ENCODE measurements around the gene RIMS3.

RIMS3 gene

GRCh38 chr1:40652979-40653378 is 12.5 kb downstream of the RIMS3 start:
- no peaks in the 10 kb centered on the region for H3K27me3 ChIP-seq (ENCODE audit: control insufficient read depth, insufficient read depth, low read length)
- H3K9me3 ChIP-seq (ENCODE audit: control insufficient read depth, insufficient read depth, low read length) = no peaks in the 10 kb centered on the region
- peaks cover 18% of the 10 kb centered on the region for H3K4me1 ChIP-seq (ENCODE audit: control insufficient read depth, insufficient read depth, low read length)
- no peak overlapping the region for H3K9ac ChIP-seq (ENCODE audit: low read depth, low read length)
- no peaks in the 10 kb centered on the region for H3K36me3 ChIP-seq (ENCODE audit: control insufficient read depth, insufficient read depth, low read length)
- no peak overlapping the region for H3K4me3 ChIP-seq (ENCODE audit: low read depth, low read length)
- H3K27ac ChIP-seq (ENCODE audit: low read depth, low read length) = no peak overlapping the region

GRCh38 chr1:40652468-40652867 is 13.0 kb downstream of the RIMS3 start:
- Histone ChIP-seq H3K27ac (ENCODE audit: low read depth, low read length) (no peak overlapping the region), H3K9ac (ENCODE audit: low read depth, low read length) (no peak overlapping the region), H3K4me3 (ENCODE audit: low read depth, low read length) (no peak overlapping the region), H3K36me3 (ENCODE audit: control insufficient read depth, insufficient read depth, low read length) (no peaks in the 10 kb centered on the region), H3K4me1 (ENCODE audit: control insufficient read depth, insufficient read depth, low read length) (peaks cover 18% of the 10 kb centered on the region), H3K27me3 (ENCODE audit: control insufficient read depth, insufficient read depth, low read length) (no peaks in the 10 kb centered on the region), H3K9me3 (ENCODE audit: control insufficient read depth, insufficient read depth, low read length) (no peaks in the 10 kb centered on the region)

- Histone ChIP-seq H3K9me3 (ENCODE audit: control insufficient read depth, insufficient read depth, low read length) (no peaks in the 10 kb centered on the region), H3K36me3 (ENCODE audit: control insufficient read depth, insufficient read depth, low read length) (no peaks in the 10 kb centered on the region), H3K27ac (ENCODE audit: low read depth, low read length) (no peak overlapping the region), H3K27me3 (ENCODE audit: control insufficient read depth, insufficient read depth, low read length) (no peaks in the 10 kb centered on the region), H3K4me3 (ENCODE audit: low read depth, low read length) (no peak overlapping the region), H3K9ac (ENCODE audit: low read depth, low read length) (no peak overlapping the region), H3K4me1 (ENCODE audit: control insufficient read depth, insufficient read depth, low read length) (peaks cover 18% of the 10 kb centered on the region)
These were observed 14.2 kb downstream of the RIMS3 start for GRCh38 chr1:40651138-40651857.

DNA sequence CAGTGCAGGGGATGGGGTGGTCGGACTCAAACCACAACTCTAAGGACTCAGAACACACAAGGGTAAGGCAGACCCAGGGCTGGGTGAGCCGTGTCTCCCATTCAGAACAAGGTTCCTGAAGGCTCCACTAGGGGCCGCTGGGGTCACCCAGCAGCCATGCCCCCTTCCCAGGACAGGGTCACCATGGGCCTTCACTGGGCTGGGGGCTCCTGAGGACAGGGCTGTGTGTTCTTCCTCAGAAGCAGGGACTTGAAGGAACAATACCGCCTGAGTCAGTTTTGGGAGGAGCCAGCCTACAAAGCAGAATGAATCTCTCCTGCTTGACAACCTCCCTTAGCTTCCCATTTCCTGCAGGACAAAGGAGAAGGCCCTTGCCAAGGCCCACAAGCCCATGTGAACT is 15.4 kb downstream of the RIMS3 start:
- Histone ChIP-seq H3K4me1 (ENCODE audit: control insufficient read depth, insufficient read depth, low read length) (peaks cover 18% of the 10 kb centered on the region), H3K9me3 (ENCODE audit: control insufficient read depth, insufficient read depth, low read length) (no peaks in the 10 kb centered on the region), H3K36me3 (ENCODE audit: control insufficient read depth, insufficient read depth, low read length) (no peaks in the 10 kb centered on the region), H3K27me3 (ENCODE audit: control insufficient read depth, insufficient read depth, low read length) (no peaks in the 10 kb centered on the region), H3K4me3 (ENCODE audit: low read depth, low read length) (no peak overlapping the region), H3K27ac (ENCODE audit: low read depth, low read length) (no peak overlapping the region), H3K9ac (ENCODE audit: low read depth, low read length) (no peak overlapping the region)

- Histone ChIP-seq H3K4me1 (ENCODE audit: control insufficient read depth, insufficient read depth, low read length) (peaks cover 13% of the 10 kb centered on the region), H3K36me3 (ENCODE audit: control insufficient read depth, insufficient read depth, low read length) (no peaks in the 10 kb centered on the region), H3K27ac (ENCODE audit: low read depth, low read length) (no peak overlapping the region), H3K27me3 (ENCODE audit: control insufficient read depth, insufficient read depth, low read length) (no peaks in the 10 kb centered on the region), H3K9me3 (ENCODE audit: control insufficient read depth, insufficient read depth, low read length) (no peaks in the 10 kb centered on the region), H3K4me3 (ENCODE audit: low read depth, low read length) (no peak overlapping the region), H3K9ac (ENCODE audit: low read depth, low read length) (no peak overlapping the region)
These were observed 15.9 kb downstream of the RIMS3 start for GRCh38 chr1:40649592-40649930.

GRCh38 chr1:40648928-40649591 is 16.4 kb downstream of the RIMS3 start:
- no peak overlapping the region for H3K9ac ChIP-seq (ENCODE audit: low read depth, low read length)
- H3K4me3 ChIP-seq (ENCODE audit: low read depth, low read length) = no peak overlapping the region
- no peak overlapping the region for H3K27ac ChIP-seq (ENCODE audit: low read depth, low read length)
- no peaks in the 10 kb centered on the region for H3K27me3 ChIP-seq (ENCODE audit: control insufficient read depth, insufficient read depth, low read length)
- no peaks in the 10 kb centered on the region for H3K36me3 ChIP-seq (ENCODE audit: control insufficient read depth, insufficient read depth, low read length)
- no peaks in the 10 kb centered on the region for H3K9me3 ChIP-seq (ENCODE audit: control insufficient read depth, insufficient read depth, low read length)
- H3K4me1 ChIP-seq (ENCODE audit: control insufficient read depth, insufficient read depth, low read length) = peaks cover 8% of the 10 kb centered on the region

DNA sequence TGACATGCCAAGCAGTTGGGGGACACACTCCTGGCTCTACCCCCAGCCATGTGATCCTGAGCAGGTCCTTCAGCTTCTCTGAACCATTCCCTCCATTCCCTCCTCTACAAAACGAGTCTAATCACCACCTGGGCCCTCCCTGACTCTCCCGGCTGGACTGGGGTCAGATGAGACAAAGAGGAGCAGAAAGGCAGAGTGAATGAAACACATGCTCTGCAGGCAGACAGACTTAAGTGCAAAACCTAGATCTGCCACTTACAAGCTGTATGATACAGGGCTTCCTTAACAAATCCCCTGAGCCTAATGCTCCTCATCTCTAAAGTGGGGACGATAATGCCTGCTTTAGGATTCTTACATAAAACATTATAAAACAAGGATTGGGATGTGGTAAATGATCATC is 17.3 kb downstream of the RIMS3 start:
- H3K9me3 ChIP-seq (ENCODE audit: control insufficient read depth, insufficient read depth, low read length) = no peaks in the 10 kb centered on the region
- peaks cover 2% of the 10 kb centered on the region; the same call in 1 of the 2 replicates for H3K4me1 ChIP-seq (ENCODE audit: control insufficient read depth, insufficient read depth, low read length)
- H3K27ac ChIP-seq (ENCODE audit: low read depth, low read length) = no peak overlapping the region
- no peaks in the 10 kb centered on the region for H3K36me3 ChIP-seq (ENCODE audit: control insufficient read depth, insufficient read depth, low read length)
- no peak overlapping the region for H3K4me3 ChIP-seq (ENCODE audit: low read depth, low read length)
- no peak overlapping the region for H3K9ac ChIP-seq (ENCODE audit: low read depth, low read length)
- H3K27me3 ChIP-seq (ENCODE audit: control insufficient read depth, insufficient read depth, low read length) = no peaks in the 10 kb centered on the region

GRCh38 chr1:40646315-40646714 is 19.2 kb downstream of the RIMS3 start:
- Histone ChIP-seq H3K9me3 (ENCODE audit: control insufficient read depth, insufficient read depth, low read length) (no peaks in the 10 kb centered on the region), H3K4me3 (ENCODE audit: low read depth, low read length) (no peak overlapping the region), H3K27ac (ENCODE audit: low read depth, low read length) (no peak overlapping the region), H3K9ac (ENCODE audit: low read depth, low read length) (no peak overlapping the region), H3K4me1 (ENCODE audit: control insufficient read depth, insufficient read depth, low read length) (no peaks in the 10 kb centered on the region; the same call in 1 of the 2 replicates), H3K36me3 (ENCODE audit: control insufficient read depth, insufficient read depth, low read length) (no peaks in the 10 kb centered on the region), H3K27me3 (ENCODE audit: control insufficient read depth, insufficient read depth, low read length) (no peaks in the 10 kb centered on the region)

DNA sequence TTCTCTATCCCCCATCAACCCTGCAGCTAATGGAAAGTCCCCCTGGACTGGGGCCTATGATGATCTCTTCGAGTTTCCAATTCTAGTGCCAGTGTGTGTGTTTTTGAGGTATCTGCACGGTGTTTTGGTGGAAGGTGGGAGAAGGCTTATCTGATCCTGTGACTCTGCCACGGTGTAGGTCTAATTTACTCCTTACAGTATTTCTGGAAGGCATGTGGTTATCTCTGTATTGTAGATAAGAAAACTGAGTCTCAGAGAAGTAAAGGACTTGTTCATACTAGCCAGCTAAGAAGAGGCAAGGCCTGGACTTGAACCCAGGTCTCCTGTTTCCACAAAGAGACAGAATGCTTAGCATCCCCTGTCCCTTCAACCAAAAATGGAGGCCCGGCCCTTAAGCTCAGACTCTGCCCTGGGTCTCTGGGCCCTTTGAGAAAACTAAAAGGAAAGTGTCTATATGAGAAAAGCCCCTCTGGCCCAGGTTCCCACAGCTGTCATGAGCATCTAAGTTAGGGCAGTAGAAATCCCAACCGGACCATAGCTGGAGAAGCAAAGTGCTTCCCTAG is 20.3 kb downstream of the RIMS3 start:
- H3K4me3 ChIP-seq (ENCODE audit: low read depth, low read length) = no peak overlapping the region

GRCh38 chr1:40641601-40642242 is 23.8 kb downstream of the RIMS3 start:
- Histone ChIP-seq H3K9ac (ENCODE audit: low read depth, low read length) (no peak overlapping the region), H3K27me3 (ENCODE audit: control insufficient read depth, insufficient read depth, low read length) (no peaks in the 10 kb centered on the region), H3K9me3 (ENCODE audit: control insufficient read depth, insufficient read depth, low read length) (no peaks in the 10 kb centered on the region), H3K36me3 (ENCODE audit: control insufficient read depth, insufficient read depth, low read length) (no peaks in the 10 kb centered on the region), H3K4me1 (ENCODE audit: control insufficient read depth, insufficient read depth, low read length) (no peaks in the 10 kb centered on the region), H3K4me3 (ENCODE audit: low read depth, low read length) (no peak overlapping the region), H3K27ac (ENCODE audit: low read depth, low read length) (no peak overlapping the region)

More for the DNA sequence above, 20.3 kb downstream of the RIMS3 start:
- H3K27ac ChIP-seq (ENCODE audit: low read depth, low read length) = no peak overlapping the region
- no peaks in the 10 kb centered on the region for H3K9me3 ChIP-seq (ENCODE audit: control insufficient read depth, insufficient read depth, low read length)
- no peaks in the 10 kb centered on the region for H3K27me3 ChIP-seq (ENCODE audit: control insufficient read depth, insufficient read depth, low read length)
- no peaks in the 10 kb centered on the region for H3K36me3 ChIP-seq (ENCODE audit: control insufficient read depth, insufficient read depth, low read length)
- H3K4me1 ChIP-seq (ENCODE audit: control insufficient read depth, insufficient read depth, low read length) = no peaks in the 10 kb centered on the region; the same call in 1 of the 2 replicates
- H3K9ac ChIP-seq (ENCODE audit: low read depth, low read length) = no peak overlapping the region
